HG03457 (cell line): ENCODE results near the gene CCDC102A.

Experiments used
- ATAC-seq: cut with Tn5 transposase; IDR thresholded peaks from one replicate; pipeline ENCODE4 v1.9.1; 2021; ENCODE audit warnings: moderate number of reproducible peaks; ENCODE audit not compliant: unreplicated experiment

Gene CCDC102A

GRCh38 chr16:57480754-57481230 lies 55.6 kb downstream of the CCDC102A start:
- ATAC-seq = no peak

GRCh38 chr16:57479976-57480753 lies 56.2 kb downstream of the CCDC102A start:
- no peak for ATAC-seq

- no peak for ATAC-seq
These were observed 57.0 kb downstream of the CCDC102A start for GRCh38 chr16:57479205-57479975.

- no peak for ATAC-seq
These were observed 57.8 kb downstream of the CCDC102A start for GRCh38 chr16:57478396-57479204.

- no peak for ATAC-seq
These were observed 58.7 kb downstream of the CCDC102A start for GRCh38 chr16:57477531-57478202.

GRCh38 chr16:57476546-57477410 lies 59.6 kb downstream of the CCDC102A start:
- ATAC-seq = no peak

GRCh38 chr16:57475711-57476339 lies 60.5 kb downstream of the CCDC102A start:
- ATAC-seq = peak; percentile 70

GRCh38 chr16:57474671-57475661 lies 61.4 kb downstream of the CCDC102A start:
- no peak for ATAC-seq

- ATAC-seq = no peak
These were observed 62.5 kb downstream of the CCDC102A start for GRCh38 chr16:57473906-57474305.

- ATAC-seq = no peak
These were observed 63.1 kb downstream of the CCDC102A start for GRCh38 chr16:57473176-57473840.

GRCh38 chr16:57472665-57473060 lies 63.7 kb downstream of the CCDC102A start:
- ATAC-seq = no peak

- no peak for ATAC-seq
These were observed 64.3 kb downstream of the CCDC102A start for GRCh38 chr16:57471852-57472664.

- ATAC-seq = no peak
These were observed 65.2 kb downstream of the CCDC102A start for GRCh38 chr16:57471209-57471608.

GRCh38 chr16:57470711-57471110 lies 65.7 kb downstream of the CCDC102A start:
- no peak for ATAC-seq

- no peak for ATAC-seq
These were observed 66.4 kb downstream of the CCDC102A start for GRCh38 chr16:57469917-57470470.

- ATAC-seq = no peak
These were observed 67.3 kb downstream of the CCDC102A start for GRCh38 chr16:57469046-57469445.
